CD4-positive, alpha-beta T cell treated with Interleukin-17A for 4 hours (primary cell): ENCODE data around the gene PDE7B.
A peak's percentile ranks its signal among the peaks of the same experiment; 100 is the strongest.

ENCODE experiments used
- DNase-seq: peaks from one replicate; pipeline ENCODE4 v3.0.0-alpha.2; 2020; ENCODE audit warnings: mixed read lengths

The PDE7B gene

DNA sequence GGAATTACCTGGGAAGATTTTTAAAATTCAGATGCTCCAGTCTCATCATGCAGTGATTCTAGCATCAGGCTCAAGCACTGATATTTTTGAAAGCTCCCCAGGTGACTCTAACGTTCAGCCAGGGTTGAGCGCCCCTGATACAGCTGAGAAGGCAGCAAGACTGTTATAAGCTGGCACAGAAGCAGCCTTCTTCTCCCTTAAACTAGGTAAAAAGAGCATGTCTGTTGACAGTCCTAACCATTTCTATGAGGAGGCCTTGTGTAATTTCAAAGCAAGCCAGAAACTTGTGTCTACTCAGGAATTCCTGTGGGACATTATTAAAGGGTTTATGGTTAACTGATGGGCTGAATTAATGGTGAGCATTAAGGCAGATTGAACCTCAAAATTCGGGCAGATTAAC lies 141.9 kb downstream of the PDE7B start:
- no peak for DNase-seq

DNA sequence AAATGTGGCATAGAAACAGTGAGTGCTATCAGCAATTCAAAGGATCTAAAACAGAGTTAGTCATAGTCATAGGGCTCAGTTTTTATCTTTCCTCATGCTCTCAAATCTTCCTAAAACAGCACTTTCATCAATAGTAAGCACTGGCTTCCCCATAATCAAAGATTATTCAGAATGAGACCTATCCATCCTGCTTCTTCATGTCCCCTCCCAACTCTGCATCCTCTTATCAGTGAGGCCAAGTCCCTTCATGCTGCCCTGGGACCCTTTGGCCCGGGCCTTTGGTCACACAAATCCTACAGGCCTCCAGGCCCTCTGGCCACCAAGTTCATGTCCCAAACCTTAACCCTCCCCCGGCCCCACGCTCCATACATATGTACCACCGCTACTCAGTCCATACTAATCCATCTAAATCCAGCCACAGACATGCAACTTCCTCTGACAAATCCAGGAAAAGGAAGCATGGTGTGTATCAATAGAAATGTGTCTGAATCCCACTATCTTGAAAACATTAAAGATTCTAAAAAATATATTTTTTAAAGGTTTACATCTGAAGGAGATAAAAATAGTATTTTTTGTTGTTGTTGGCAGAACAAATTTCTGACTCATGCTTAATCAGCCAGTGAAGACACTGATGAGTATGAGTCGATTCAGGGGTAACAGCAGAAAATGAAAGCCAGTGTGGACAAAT lies 143.5 kb downstream of the PDE7B start:
- no peak for DNase-seq

DNA sequence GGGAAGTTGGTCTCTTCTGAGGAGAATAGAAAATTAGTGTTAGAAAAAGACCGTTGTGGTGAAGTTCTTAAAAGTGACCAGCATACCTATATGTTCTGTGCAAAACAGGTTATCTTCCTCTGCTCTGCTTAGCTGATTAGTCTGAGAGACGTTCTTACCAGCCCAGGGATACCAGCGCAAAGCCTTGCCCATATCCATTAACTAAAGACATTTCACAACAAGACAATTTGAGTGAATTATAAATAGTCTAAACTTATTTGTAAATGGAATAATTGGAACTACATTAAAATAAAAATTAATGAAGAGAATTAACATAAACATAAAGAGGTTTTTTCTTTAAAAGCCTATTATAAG lies 144.0 kb downstream of the PDE7B start:
- no peak for DNase-seq

DNA sequence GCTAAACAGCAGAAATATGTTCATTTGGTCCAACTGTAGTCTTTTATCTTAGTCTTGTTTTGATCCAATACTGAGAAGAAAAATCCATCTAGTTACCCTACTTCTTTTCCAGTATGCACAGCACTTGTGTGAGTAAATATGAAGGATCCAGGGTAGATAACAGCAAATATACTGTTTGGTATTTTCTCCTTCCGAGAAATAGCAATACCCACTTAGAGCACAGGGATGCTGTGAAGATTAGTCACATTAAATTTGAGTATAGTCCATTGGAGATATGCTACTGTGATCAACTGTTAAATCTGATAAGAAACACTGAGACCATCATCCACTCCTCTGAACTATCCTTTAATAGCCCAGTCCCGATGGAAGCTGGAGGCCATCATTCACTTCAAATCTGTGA lies 145.2 kb downstream of the PDE7B start:
- no peak for DNase-seq

DNA sequence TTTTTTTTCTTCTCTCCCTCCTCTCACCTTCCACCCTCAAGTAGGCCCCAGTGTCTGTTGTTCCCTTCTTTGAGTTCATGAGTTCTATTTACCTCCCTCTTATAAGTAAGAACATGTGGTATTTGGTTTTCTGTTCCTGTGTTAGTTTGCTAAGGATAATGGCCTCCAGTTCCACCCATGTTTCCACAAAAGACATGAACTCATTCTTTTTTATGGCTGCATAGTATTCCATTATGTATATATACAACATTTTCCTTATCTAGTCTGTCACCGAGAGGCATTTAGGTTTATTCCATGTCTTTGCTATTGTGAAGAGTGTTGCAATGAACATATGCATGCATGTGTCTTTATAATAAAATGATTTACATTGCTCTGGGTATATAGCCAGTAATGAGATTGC lies 147.9 kb downstream of the PDE7B start:
- no peak for DNase-seq

DNA sequence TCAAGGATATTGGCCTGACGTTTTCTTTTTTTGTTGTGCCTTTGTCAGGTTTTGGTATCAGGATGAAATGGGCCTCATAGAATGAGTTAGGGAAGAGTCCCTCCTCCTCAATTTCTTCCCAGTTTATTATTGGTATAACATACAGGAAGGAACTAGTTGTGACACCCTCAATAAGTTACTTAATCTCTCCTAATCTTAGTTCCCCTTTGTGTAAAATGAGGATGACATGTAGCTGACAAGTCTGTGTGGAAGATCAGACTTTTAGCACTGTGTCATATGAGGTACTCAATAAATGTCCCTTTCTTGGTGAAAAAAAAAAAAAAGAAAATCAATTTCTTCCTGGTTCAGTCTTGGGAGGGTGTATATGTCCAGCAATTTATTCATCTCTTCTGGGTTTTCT lies 155.8 kb downstream of the PDE7B start:
- no peak for DNase-seq

DNA sequence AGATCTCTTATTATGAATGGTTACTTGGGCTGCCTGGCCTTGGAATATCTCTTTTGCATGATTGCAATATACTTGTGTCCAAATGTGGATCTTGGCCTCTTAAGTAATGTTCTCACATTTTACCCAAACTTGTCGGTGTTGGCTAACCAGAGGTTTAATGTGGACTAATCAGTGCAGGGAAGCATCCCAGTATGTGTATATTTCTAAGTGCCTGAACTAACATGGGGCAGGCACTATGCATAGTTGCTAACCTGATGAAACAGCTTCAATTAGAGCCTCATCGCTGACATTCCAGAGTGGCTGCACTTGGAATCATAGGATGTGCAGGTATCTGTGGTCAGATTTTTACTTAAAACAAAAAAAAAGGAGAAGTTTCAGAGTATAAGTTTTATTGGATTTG lies 160.0 kb downstream of the PDE7B start:
- DNase-seq = no peak

DNA sequence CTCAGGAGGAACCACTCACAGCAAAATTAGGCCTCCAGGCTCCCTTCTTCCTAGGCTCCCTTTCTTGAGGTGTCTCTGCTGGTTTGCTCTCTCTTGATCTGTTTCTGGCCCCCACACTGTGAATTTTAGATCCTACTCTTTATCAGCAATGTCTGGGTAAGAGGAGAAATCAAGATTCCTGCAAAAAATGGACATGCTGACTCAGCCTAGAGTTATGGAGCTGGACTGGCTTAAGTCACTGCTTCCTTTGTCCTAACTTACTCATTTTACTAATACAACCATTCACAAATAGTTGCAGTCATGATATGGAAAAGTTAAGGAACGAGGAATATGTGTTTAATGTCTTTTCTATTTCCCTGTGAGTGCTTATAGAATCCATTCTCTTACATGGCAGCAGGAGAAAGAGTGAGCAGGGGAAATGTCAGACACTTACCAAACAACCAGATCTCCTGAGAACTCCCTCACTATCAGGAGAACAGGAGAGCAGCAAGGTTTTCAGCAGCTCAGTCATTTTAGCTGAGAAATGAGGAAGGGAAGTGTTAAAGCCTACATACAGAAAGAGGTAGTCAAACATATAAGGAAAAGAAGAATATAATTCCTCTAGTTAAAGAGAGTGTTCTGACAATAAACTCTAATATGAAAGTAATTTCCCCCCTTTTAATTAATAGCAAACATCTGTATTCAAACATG lies 160.8 kb downstream of the PDE7B start:
- DNase-seq = no peak

DNA sequence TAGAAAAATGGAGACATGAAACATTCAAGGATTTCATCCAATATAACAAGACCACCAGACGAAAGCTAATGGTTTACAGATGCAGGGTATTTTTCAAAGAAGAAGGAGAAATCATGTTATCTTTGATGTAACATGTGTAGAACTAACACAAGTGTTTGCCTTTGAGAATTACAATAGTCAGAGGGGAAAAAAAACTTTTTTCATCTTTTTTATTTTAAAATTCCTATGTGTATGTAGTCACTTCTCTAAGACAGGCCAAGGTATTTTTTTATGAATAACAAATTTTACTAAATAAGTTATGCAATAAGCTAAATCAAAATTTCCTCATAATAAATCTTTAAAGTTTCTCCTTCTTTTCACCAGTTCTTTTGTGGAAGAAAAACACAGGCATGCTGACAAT lies 161.4 kb downstream of the PDE7B start:
- DNase-seq = no peak

DNA sequence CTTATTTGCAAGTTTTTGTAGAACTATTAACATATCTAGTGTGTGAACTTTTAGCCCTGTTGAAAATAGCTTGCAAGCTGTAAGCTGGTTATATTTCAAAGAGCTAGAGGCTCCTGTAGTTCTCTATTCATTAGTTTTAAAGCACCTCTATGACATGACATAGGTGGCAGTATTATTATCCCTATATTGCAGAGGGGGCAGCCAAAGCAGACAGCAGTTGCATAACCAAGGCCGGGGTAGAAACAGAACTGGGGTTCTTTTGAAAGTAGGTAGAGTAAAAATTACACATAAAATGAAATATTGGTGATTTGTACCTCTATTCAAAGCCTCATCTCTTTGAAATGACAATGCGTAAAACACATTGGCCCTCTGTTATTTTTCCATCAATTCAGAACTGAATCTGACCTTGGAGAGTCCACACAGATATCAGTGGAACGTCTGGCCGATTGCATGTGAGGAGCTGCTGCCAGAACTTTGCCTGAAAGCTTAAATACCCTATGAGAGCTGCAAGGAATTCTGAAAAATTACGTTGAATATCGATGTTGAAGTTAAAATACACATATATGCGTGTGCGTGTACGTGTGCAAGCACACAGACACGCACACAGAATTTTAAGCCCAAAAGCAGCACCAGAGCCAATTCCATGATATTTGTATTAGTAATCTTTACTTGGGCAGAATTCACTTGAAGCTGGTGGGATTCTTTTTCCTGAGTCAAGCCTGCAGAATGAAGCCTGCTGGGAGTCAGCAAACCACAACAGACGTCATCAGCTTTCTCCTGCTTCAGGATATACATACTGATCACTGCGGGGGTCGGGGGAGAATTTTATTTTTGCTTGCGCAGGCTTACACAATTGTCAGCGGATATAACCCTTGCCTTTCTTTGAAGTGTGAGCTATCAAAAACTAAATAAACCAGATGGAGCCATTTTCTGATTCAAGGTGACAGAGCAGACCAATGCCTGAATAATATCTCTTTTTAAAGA lies 163.2 kb downstream of the PDE7B start:
- no peak for DNase-seq

DNA sequence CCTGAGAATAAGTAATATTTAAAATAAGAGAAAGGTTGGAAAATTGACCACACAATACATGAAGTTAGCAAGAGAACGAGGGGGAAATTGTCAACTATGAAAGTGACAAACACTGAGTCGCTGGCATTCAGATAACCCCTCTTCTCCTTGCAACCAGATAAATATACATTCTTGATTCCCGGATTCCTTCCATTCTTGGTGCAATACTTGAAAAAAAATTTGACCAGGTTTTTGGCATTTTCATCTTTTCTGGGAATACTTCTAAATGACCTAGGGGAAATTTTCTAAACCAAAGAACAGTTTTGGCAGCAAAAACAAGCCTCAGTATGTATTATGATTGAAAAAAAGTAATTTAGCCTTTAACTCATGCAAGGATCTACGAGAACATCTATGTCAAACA lies 164.0 kb downstream of the PDE7B start:
- no peak for DNase-seq

DNA sequence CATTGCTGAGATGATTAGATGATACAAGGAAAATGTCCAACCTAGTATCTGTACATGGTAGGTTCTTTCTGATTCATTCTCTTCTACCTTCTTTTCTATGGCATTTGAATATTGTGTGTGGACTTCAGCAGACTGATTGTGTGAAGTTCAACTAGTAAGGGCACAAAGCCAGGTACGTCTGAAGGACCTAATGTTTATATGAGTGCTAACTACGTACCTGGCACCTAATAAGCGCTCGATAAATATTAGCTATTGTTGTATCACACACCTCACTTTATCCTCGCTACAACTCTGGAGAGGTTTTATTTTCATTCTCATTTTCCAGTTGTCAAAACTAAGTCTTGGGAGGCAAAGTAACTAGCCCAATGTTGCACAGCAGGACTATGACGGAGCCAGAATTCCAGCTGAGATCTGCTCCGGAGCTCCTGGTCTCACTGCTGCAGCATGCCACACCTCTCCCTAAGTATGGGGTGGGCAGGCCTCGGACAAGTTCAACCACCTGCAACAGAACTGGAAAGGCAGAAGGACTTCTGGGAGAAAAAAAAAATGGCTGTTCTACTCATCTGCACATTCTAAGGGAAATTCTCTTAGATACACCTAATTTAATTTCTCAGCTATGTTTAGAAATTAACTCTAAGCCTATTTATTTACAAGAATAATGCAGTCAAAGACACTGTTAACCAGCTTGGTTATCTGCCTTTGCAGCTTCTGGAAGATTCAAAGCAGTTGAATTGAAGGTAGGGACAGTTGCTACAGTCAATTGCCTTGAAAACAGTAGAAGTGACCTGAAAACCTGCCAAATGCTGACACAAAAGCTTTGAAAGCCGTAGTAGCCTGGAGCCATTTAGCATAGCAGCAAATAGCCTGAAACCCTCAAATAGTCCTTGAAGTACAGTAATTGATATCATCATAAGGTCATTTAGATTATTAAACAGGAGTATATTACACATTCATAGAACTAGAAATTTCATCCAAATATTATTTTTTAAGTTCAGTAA lies 165.0 kb downstream of the PDE7B start:
- DNase-seq = no peak

DNA sequence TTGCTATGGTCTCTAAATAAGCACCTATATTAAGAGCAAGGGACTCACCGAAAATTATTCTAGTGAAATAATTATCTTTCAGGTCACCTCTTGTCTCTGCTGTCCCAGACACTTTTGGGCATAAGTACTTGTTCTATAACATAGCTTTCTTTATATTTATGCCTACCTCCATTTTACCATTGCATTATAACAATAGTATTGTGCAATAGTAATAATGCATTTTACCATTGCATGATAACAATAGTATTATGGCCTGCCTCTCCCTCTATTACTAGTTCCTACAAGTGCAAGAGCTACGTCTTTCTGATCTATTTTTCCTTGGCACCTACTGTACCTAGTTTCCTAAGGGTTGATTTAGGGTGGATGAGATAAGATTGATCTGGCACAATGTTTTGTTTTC lies 169.2 kb downstream of the PDE7B start:
- DNase-seq = no peak

DNA sequence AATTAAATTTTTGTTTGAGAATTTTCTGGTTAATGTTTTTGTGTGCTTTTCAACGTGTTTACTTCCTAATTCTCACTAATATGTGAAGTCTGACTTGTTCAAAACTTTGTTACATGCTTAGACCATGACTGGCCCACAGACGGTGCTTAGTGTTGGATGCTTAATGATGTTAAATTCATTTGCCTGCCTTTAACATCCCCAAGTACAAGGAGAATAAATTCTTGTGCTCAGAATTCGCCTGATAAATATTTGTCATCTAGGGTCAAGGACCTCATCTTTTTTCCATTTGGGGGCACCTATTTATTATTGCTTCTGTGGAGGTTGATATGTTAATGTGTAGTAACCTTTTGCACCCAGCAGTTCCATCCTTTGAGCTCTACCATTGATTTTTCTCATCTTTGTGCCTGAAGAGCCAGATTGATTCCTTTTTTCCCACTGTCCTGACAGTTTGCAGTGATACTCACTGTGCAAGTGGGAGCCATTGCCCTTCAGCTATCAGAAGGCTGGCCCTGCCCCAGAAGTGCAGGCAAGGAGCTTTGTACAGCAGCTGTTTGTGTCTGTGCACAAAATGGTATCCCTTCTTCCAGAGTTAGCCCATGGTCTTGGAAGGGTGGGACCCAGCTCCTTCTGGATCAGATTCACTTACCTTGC lies 170.8 kb downstream of the PDE7B start:
- no peak for DNase-seq

DNA sequence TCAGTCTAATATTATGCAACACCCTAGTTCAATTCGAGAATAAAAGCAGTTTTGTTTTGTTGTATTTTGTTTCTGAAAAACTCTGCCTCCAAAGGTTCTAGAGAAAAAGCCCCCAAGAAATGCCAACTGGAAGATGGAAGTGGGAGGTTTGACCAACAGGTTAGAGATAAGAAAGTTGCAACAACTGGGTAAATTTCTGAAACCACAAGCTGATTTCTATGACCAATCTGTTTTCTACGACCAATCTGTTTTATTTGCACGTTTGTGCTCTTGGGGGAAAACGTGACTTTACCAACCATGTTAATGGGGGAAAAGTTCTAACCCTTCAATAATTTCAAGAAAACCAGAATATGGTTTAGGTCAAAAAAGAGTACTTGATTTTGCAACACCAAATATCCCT lies 173.2 kb downstream of the PDE7B start:
- no peak for DNase-seq

DNA sequence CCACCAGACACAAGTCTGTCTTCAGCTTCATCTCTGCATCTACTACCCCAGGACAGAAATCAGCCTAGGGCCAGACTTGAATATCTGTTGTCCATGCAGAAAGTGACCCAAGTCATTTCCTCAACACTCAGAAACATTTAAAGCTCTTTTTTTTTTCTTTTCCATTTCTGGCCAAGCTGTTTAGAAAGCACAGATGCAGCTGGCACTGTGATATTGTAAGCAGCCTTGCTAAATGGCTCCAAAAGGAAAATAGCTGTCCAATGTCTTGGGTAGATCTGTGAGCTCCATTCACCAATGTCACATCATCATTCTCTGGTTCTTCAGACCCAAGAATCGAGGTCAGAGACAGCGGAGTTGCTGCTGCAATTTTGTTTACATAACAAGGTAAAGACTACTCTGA lies 174.2 kb downstream of the PDE7B start:
- DNase-seq = no peak

DNA sequence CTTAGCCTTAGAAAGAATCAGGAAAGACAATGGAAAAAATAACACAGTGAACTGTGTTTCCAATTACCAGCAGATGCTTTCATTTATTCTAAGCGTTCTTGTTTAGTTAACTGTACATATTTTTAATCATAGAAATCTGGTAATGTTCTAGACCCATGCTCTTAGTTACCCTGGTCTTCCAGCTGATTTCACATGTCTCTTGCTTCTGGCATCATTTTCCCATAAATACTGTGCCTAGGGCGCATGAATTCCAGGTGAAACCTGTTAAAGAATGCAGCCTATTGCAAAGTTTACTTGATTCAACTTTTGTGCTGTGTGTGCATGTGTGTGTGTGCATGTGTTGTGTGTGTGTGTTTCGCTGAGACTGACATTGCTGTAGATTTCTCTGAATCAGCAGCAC lies 178.6 kb downstream of the PDE7B start:
- DNase-seq = no peak

DNA sequence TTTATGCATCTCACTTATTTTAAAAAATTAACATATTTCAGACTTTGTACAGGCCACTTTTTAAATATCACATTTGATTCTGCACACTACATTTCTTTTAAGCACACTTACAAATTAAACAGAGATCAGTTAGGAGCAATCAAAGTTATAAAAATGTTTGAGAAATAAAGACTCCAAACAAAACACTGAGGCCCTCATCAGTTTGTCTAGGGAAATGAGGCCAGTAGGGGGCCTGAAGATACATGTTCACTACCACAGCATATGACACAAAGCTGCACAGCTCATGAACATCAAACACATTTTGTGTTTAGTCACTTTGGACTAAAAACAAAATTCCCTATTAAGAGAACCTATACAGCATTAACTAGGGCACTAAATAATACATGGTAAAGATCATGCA lies 180.5 kb downstream of the PDE7B start:
- DNase-seq = peak; percentile 5

DNA sequence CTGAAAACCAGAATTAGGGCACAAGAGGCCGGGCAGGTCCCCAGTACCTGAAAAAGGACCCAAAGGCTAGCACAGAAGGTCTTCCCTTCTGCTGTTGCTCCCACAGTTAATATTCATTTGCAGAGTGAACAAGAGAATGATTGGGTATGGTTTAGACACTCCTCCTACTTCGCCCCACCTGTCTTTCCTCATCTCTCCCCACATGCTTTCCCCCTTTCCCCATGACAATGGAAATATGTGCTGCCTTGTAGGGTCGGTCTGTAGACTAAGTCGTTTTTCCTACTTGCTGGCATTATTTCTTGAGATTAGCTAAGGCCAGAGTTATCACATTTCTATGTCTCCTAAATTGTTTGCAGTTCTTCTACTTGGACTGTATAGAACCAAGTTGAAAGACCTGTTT lies 181.9 kb downstream of the PDE7B start:
- no peak for DNase-seq

DNA sequence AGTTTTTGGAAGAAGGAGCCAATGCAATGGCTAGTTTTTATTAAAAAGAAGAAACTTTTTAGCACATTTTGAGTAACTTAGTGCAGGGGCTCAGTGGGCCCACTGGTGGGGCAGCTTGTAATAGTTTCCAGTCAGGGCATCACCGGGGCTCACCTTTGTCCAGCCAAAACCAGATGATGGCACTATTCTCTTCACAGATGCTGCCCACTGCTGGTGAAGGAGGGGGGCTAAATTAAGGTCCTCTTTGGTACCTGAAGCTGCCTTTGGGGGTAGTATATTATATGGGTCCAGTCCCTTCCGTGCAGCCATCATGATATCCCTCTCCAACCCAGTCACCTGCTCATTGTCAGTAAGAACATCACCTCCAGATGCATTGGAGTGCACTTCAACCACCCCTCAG lies 182.9 kb downstream of the PDE7B start:
- no peak for DNase-seq

DNA sequence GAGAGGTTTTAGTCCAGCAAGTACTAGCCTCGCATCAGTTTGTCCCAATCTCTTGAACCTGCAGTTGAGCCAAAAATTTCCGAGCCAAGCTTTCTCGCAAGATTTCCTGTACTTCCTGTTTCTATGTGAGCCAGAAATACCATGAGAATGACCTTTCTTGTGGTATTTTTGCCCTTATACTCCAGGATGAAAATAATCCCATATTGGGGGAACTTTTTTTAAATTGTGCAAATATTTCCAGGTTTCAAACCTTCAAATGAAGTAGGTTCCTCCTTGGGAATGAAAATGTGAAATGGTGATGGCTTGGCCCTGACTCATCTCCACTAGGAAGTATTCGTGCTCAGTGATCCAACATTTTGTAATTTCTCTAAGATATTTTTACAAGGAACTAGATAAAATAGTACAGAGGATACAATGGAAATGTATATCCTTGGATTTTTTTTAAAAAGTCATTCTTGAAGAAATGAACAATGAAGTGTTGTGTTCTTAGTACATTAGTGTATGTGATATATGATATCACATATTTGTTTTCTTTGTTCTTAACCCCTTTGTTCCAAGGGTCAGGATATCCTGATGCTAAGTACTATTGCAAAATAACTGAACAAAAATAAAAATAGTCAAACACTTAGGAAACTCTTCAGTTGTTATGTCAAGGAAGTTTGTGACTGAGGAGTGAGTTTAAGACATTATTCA lies 184.0 kb downstream of the PDE7B start:
- no peak for DNase-seq

DNA sequence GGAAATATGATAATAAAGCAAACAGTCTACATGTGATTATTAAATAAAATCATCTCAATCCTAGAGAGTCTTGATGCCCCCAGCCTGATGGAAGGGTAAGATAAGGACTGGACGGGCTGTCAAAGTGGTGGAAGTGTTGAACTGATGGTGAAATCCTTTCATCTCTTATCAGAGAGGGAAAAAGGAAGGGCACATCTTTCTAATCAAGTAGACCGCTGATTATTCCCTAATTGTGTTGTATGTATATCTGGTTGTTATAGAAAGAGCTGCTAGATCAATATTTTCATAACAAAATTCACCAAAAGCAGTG lies 184.5 kb downstream of the PDE7B start:
- no peak for DNase-seq
